ENCODE data around the gene HSDL1.
A peak's percentile ranks its signal among the peaks of the same experiment; 100 is the strongest.

HSDL1 gene

DNA sequence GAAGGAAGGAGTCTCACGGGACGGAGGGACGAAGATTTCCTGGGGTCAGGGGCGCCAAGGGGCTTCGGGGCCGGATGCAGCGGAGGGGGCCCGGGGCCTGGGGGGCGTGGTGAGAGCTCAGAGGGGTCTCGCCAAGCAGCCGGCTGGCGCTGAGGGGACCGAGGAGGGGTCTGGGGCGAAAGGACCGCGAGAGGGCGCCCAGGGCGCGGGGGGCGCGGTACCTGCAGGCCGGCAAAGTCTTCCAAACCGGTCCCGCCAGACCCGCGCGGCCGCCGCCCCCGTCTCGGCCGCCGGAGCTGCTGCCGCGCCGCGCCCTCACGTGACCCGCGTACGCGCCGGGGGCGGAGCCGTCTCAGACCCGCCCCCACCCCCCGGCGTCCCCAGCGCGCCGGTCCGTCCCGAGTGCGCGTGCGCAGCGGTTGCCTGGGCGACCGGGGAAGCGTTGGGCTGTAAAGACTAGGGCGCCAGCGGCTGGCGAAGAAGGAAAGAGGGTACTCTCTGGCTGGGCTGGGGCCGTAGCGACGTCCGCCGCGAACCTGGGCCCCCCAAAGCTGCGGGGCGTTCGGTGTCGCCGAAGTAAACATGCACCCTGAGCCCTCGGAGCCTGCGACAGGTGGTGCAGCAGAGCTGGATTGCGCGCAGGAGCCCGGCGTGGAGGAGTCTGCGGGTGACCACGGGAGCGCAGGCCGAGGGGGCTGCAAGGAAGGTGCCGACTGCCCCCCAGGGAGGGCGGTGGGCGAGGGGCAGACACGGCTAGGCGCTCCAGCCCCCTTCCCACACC is at the start of gene HSDL1, which contains the start of gene DNAAF1:
TSS of gene HSDL1 (minus strand) at position 319 of the 781 bp plus-strand sequence. CDS start 13,856 bp downstream, outside the sequence.
TSS of gene DNAAF1 (plus strand) at position 450 of the 781 bp plus-strand sequence. CDS start at position 583, 133 bp downstream.
- peak; percentile 91 for DNase-seq (ENCODE audit: low read depth)

DNA sequence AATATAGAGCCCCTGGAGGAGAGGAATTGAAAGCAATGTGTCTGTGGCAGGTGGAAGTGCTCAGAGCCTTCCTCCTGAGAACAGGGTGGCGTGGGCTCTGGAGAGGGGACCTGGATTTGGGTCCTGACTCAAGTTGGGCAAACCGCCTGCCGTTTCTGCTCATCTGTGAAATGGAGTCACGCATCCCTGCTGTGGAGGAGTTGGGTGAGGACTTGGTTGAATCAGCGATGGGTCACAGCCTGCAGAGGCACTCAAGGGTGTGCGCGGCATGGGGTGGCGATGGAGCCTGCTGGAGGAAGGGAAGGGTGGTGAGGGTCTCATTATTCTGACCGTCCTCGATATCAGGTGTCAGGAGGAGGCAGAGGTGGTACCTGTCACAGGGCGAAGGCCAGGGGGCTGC is 49.0 kb upstream of the HSDL1 start:
- no peak for DNase-seq (ENCODE audit: low read depth)

GRCh38 chr16:84193480-84193879 is 48.5 kb upstream of the HSDL1 start:
- DNase-seq (ENCODE audit: low read depth), result no peak

GRCh38 chr16:84191466-84191865 is 46.5 kb upstream of the HSDL1 start:
- DNase-seq (ENCODE audit: low read depth), result no peak

- DNase-seq (ENCODE audit: low read depth), result no peak
These were observed 45.9 kb upstream of the HSDL1 start, which contains the start of gene ADAD2 for GRCh38 chr16:84190731-84191388. TSS of gene ADAD2 (plus strand) at chr16:84191157. CDS start at chr16:84191231, 74 bp downstream.

GRCh38 chr16:84186685-84187437 is 41.9 kb upstream of the HSDL1 start, which contains the start of gene TAF1C:
TSS of gene TAF1C (minus strand) at chr16:84187057. CDS start at chr16:84184988, 2,069 bp downstream.
- peak; percentile 82 for DNase-seq (ENCODE audit: low read depth)

DNA sequence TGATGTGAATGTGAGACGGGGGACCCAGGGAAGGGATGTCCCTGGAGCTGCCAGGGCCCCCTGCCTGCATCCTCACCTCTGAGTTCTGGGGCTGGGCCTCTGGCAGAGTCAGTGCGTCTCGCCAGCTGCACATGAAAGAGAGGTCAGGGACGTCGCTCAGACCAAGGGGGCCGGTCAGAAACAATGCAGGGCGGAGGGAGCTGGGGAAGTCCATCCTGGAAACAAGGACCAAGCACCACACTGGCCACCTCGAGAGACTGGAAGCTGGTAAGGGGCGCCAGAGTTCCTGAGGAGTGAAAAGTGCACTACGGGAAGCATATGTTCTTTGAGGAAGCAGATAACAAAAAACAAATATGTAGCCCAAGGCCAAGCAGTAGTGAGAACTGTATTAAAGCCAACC is 39.8 kb upstream of the HSDL1 start:
- no peak for DNase-seq (ENCODE audit: low read depth)

- DNase-seq (ENCODE audit: low read depth), result no peak
These were observed 39.1 kb upstream of the HSDL1 start for GRCh38 chr16:84183911-84184591.

DNA sequence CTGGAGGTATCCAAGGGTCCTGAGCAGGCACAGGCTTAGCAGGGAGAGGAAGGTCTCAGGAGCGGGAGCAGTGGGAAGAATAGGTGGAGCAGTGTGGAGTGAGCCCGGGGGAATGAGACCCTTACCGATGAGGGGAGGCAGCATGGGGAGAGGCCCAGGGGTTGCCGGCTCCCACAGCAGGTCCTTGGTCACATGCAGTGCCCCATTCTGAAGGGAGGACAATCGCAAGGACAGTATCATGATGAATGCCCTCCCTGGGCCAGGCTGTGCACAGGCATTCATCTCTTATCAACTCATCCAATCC is 38.5 kb upstream of the HSDL1 start:
- DNase-seq (ENCODE audit: low read depth), result no peak

DNA sequence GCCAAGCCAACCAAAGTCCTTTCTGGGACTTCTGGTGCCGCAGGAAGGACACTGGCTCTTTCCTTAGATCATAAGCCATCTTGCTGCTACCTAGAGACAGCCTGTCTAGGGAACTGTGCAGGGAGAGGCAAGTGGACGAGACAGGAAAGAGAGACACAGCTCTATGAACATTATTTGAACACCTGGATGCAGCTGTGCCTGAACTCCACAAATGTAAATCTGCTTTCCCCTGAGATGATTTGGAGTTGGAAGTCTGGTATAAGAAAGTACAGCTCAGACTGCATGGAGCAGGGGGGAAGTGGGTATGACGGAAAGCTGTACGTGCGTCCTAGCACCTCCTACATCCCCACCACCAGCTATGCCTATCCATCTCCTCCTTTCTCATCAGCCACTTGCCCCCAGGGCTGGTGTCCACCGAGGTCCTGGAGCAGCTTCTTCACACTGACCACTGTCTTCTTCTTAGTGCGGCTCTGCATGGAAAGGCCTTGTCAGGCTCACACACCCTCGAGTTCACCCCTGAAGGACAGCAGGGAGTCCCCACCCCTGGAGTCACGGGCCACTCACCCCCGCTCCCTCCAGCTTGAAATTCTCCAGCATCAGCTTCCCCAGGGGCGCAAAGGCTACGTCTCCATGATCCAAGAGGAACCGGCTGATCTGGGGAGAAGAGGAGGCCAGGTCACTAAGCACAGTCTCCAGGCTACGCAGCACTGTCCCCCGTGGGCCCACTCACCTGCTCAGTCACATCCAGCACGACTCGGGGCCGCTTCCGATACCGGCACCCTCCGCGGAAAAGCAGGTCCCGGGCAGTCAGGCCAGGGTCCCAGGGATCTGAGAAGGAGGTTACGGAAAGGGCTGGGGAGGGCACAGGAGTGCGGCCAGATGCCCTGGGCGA is 37.9 kb upstream of the HSDL1 start:
- no peak for DNase-seq (ENCODE audit: low read depth)

- DNase-seq (ENCODE audit: low read depth), result no peak
These were observed 37.1 kb upstream of the HSDL1 start for GRCh38 chr16:84182104-84182503.

- no peak for DNase-seq (ENCODE audit: low read depth)
These were observed 36.4 kb upstream of the HSDL1 start for GRCh38 chr16:84181144-84181915.

DNA sequence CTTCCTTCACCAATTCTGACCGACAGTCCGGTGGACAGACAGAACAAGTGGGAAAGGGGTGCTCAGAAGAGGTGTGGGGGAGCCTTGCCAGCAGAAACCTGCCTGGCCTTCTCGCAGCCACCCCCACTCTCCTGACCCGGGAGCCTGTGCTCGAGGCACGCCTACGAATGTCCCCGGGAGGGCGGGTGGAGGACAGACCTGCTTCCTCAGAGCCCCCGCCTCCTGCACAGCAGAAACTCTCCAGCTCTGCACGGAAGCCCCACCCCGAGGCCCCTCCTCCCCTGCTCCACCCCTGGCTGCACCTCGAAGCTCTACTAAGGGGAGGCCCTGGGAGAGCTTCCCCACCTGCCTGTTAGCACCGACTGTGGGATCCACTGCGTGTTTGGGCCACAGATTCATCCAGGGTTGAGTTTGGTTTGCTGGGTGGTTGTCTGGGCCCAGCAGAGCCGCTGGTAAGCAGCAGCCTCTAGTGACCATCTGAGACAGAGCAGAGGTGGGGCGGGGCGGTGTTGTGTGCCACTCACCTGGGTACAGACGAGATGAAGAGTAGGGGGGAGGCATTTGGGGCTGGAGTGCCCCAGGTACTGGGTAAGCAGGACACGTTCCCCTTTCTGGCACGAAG is 35.7 kb upstream of the HSDL1 start:
- no peak for DNase-seq (ENCODE audit: low read depth)

- DNase-seq (ENCODE audit: low read depth), result no peak
These were observed 34.8 kb upstream of the HSDL1 start for GRCh38 chr16:84179612-84180320.

DNA sequence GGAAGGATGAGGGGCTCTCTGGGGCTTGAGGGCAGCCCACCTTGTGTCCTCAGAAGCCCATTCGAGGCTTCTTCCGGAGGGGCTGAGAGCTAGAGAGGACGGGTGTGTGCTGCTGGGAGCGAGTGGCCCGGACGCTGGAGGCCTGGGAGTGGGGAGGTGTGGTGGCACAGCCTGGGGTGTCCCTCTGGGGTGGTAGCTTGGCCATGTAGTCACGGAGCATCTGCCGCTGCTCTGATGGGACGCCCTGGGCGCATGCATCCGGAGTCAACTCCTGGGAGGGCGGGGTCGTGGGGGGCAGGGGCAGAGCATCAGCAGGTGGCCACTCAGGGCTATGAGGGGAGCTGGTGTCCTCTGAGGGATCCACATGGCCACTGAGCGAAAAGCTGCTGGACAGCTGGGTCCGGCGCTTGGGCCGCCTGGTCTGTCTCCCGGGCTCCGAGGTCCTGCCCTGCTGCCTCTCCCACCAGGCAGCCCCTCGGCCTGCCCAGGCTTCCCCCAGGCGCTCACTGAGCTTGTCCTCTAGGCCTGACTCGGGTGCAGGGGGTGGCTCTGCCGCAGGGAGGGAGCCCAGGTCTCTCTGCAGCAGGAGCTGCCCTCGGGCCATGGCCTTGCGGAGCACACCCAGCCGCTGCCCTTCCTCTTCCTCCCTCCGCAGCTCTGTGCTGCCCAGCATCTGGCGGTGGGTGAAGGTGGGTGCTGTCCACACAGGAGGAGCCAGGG is 34.1 kb upstream of the HSDL1 start:
- no peak for DNase-seq (ENCODE audit: low read depth)

DNA sequence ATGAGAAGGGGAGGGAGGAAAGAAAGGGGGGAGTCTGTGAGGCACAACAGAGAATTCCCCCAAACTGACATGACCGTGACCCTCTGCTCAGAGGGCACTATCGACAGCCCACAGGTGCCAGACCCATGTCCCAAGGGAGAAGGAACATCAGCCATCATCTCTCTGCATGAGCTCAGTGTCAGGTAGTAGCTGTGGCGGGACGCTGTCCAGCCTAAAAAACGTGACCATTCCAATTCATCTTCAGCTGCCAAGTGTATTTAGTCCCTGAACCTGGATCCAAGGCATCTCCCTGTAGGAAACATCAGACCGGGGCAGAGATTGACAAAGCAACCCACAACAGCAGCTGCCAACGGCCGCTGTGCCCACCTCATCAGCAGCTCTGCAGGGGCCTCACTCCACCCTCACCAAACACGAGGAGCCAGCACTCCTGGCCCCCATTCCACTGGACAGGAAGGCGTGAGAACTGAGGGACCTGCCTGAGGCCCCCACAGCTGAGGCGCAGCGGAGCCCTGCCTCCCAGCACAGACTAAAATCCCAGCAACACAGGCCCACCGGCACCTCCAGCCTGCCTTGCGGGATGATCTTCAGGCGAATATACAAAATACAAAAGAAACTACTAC is 33.3 kb upstream of the HSDL1 start:
- DNase-seq (ENCODE audit: low read depth), result no peak

DNA sequence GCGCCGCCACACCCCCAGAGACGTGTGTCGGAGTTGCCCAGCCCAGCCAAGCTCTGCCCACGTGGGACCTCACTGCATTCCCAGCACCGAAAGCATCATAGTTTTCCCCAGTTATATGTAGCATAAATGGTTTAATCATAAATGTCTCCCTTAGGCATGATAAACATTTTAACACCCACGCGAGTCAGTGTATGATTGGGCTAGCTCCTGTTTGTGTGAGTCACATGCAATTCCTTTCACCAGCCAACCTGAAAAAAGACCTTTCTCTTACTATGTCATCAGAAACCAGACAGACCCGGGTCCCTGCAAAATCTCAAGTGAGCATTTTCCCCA is 32.7 kb upstream of the HSDL1 start:
- DNase-seq (ENCODE audit: low read depth), result no peak
